H9 (cell line): ENCODE data around the gene NLRP13. TPM values are rescaled to one million over a fixed set of nuclear protein-coding genes. Genes with fewer than 3 reads are reported as not detected.

ENCODE experiments used
- DNase-seq: peaks from one replicate; pipeline ENCODE4 v3.0.0-alpha.2; 2017
- H2AFZ ChIP-seq: one replicate; pipeline ENCODE4 v1.6.1; 2013; ENCODE audit warnings: mild to moderate bottlenecking, low read length, control low read depth, moderate library complexity
- H2AK5ac ChIP-seq: 2 replicates; pipeline ENCODE4 v1.6.1; 2013; ENCODE audit warnings: low read length, control low read depth, mixed read lengths; ENCODE audit not compliant: insufficient read length
- H2BK120ac ChIP-seq: one replicate; pipeline ENCODE4 v1.6.1; 2013; ENCODE audit warnings: low read depth, mild to moderate bottlenecking, low read length, control low read depth, inconsistent platforms; ENCODE audit not compliant: poor library complexity, severe bottlenecking
- H2BK12ac ChIP-seq: 2 replicates; pipeline ENCODE4 v1.6.1; 2013; ENCODE audit warnings: low read length, control low read depth, mixed read lengths, low read depth; ENCODE audit not compliant: insufficient read length
- H2BK15ac ChIP-seq: 2 replicates; pipeline ENCODE4 v1.6.1; 2013; ENCODE audit warnings: low read depth, low read length, control low read depth
- H2BK20ac ChIP-seq: one replicate; pipeline ENCODE4 v1.6.1; 2013; ENCODE audit warnings: low read depth, mild to moderate bottlenecking, low read length, control low read depth, inconsistent platforms; ENCODE audit not compliant: poor library complexity, severe bottlenecking
- H2BK5ac ChIP-seq: 2 replicates; pipeline ENCODE4 v1.6.1; 2013; ENCODE audit warnings: low read length, control low read depth, mixed read lengths; ENCODE audit not compliant: insufficient read length
- H3K14ac ChIP-seq: 2 replicates; pipeline ENCODE4 v1.6.1; 2013; ENCODE audit warnings: low read length, control low read depth; ENCODE audit not compliant: insufficient read depth
- H3K18ac ChIP-seq: 2 replicates; pipeline ENCODE4 v1.6.1; 2013; ENCODE audit warnings: low read depth, mild to moderate bottlenecking, mixed read lengths, low read length, control low read depth; ENCODE audit not compliant: insufficient read length
- H3K23ac ChIP-seq: 2 replicates; pipeline ENCODE4 v1.6.1; 2013; ENCODE audit warnings: low read length, control low read depth, mixed read lengths, low read depth; ENCODE audit not compliant: insufficient read length
- H3K23me2 ChIP-seq: 2 replicates; pipeline ENCODE4 v1.6.1; 2013; ENCODE audit warnings: low read depth, mild to moderate bottlenecking, mixed read lengths, low read length, control low read depth; ENCODE audit not compliant: insufficient read length, poor library complexity, severe bottlenecking
- H3K27ac ChIP-seq: 2 replicates; pipeline ENCODE4 v1.5.1; 2013; ENCODE audit warnings: low read length, control low read depth, mixed read lengths, low read depth; ENCODE audit not compliant: insufficient read length
- H3K27me3 ChIP-seq: 2 replicates; pipeline ENCODE4 v1.6.1; 2013; ENCODE audit warnings: low read length, control low read depth, inconsistent platforms; ENCODE audit not compliant: insufficient read depth
- H3K4ac ChIP-seq: 2 replicates; pipeline ENCODE4 v1.6.1; 2013; ENCODE audit warnings: low read depth, mild to moderate bottlenecking, control low read depth, inconsistent platforms, low read length, moderate library complexity
- H3K4me1 ChIP-seq: 2 replicates; pipeline ENCODE4 v1.6.1; 2013; ENCODE audit warnings: low read length, control low read depth, inconsistent platforms; ENCODE audit not compliant: insufficient read depth
- H3K4me2 ChIP-seq: 2 replicates; pipeline ENCODE4 v1.6.1; 2013; ENCODE audit warnings: low read length, control low read depth, mixed read lengths; ENCODE audit not compliant: insufficient read length, insufficient read depth
- H3K56ac ChIP-seq: 2 replicates; pipeline ENCODE4 v1.6.1; 2013; ENCODE audit warnings: low read depth, mild to moderate bottlenecking, mixed read lengths, low read length, control low read depth; ENCODE audit not compliant: insufficient read length
- H3K79me1 ChIP-seq: 2 replicates; pipeline ENCODE4 v1.6.1; 2013; ENCODE audit warnings: low read depth, mild to moderate bottlenecking, moderate library complexity, low read length, control low read depth, inconsistent platforms; ENCODE audit not compliant: insufficient read depth, poor library complexity, severe bottlenecking
- H3K79me2 ChIP-seq: 2 replicates; pipeline ENCODE4 v1.6.1; 2013; ENCODE audit warnings: low read length, control low read depth, inconsistent platforms; ENCODE audit not compliant: insufficient read depth
- H3K9ac ChIP-seq: 2 replicates; pipeline ENCODE4 v1.6.1; 2013; ENCODE audit warnings: low read length, control low read depth, mixed read lengths; ENCODE audit not compliant: insufficient read length; ENCODE audit errors: extremely low read depth
- H3K9me3 ChIP-seq: one replicate; pipeline ENCODE4 v1.6.1; 2013; ENCODE audit warnings: low read depth, low read length, inconsistent platforms; ENCODE audit not compliant: control insufficient read depth
- H3T11ph ChIP-seq: one replicate; pipeline ENCODE4 v1.6.1; 2013; ENCODE audit warnings: mild to moderate bottlenecking, low read length, control low read depth, inconsistent platforms
- H4K20me1 ChIP-seq: one replicate; pipeline ENCODE4 v1.6.1; 2013; ENCODE audit not compliant: control insufficient read depth, insufficient read length, insufficient read depth
- H4K5ac ChIP-seq: 2 replicates; pipeline ENCODE4 v1.6.1; 2013; ENCODE audit warnings: low read depth, mild to moderate bottlenecking, mixed read lengths, low read length, control low read depth; ENCODE audit not compliant: insufficient read length
- H4K8ac ChIP-seq: replicated peaks from 2 replicates; pipeline ENCODE4 v1.6.1; 2013; ENCODE audit warnings: low read length, control low read depth, mixed read lengths, low read depth; ENCODE audit not compliant: insufficient read length
- H4K91ac ChIP-seq: 2 replicates; pipeline ENCODE4 v1.6.1; 2013; ENCODE audit warnings: low read depth, mild to moderate bottlenecking, moderate library complexity, mixed read lengths, low read length, control low read depth; ENCODE audit not compliant: insufficient read length
- H3K27ac Mint-ChIP-seq, 3 experiments: 2 replicates in 2 of 3; 3 replicates in 1 of 3; pipeline ENCODE4 v1.8.0; 2020 to 2021; ENCODE audit warnings: mixed read lengths in 3 of 3, mild to moderate bottlenecking in 1 of 3, moderate library complexity in 1 of 3
- H3K27me3 Mint-ChIP-seq: 2 replicates; pipeline ENCODE4 v1.8.0; 2021; ENCODE audit warnings: low read depth, mild to moderate bottlenecking, moderate library complexity, mixed read lengths
- H3K36me3 Mint-ChIP-seq, 3 experiments: 2 replicates in 2 of 3; 3 replicates in 1 of 3; pipeline ENCODE4 v1.8.0; 2020 to 2021; ENCODE audit warnings: low read depth in 3 of 3, mixed read lengths in 3 of 3; ENCODE audit not compliant: insufficient read depth in 1 of 3
- H3K4me1 Mint-ChIP-seq, 2 experiments: 2 replicates each; pipeline ENCODE4 v1.8.0; 2020; ENCODE audit warnings: mixed read lengths in 2 of 2
- H3K4me3 Mint-ChIP-seq, 2 experiments: 2 replicates in 1 of 2; 3 replicates in 1 of 2; pipeline ENCODE4 v1.8.0; 2020 to 2021; ENCODE audit warnings: mild to moderate bottlenecking in 2 of 2, mixed read lengths in 2 of 2, moderate library complexity in 1 of 2
- H3K9me3 Mint-ChIP-seq, 2 experiments: 2 replicates in 1 of 2; 3 replicates in 1 of 2; pipeline ENCODE4 v1.8.0; 2020; ENCODE audit warnings: mild to moderate bottlenecking in 2 of 2, mixed read lengths in 2 of 2, moderate library complexity in 1 of 2
- CTCF ChIP-seq: fragments of 200-600 bp; sonication (generic); conservative IDR thresholded peaks from 3 replicates; pipeline ENCODE4 v1.8.0; 2021; ENCODE audit warnings: antibody characterized with exemption, mild to moderate bottlenecking
- WGBS: extraction: QIAGEN DNeasy Blood & Tissue Kit; methylation state at CpG from one replicate; pipeline ENCODE4 v1.1.7; 2013; ENCODE audit warnings: missing lambda C conversion rate, low lambda C conversion rate, mixed read lengths; ENCODE audit not compliant: insufficient read length; ENCODE audit errors: extremely low coverage; 5-methylcytosine and 5-hydroxymethylcytosine counted together
- total RNA-seq: library from RNA; stranded (reverse); gene quantifications from 2 replicates; pipeline ENCODE4 v1.2.1, GENCODE V29; 2021

The NLRP13 gene
- total RNA-seq, 1 experiment from 2014 or later = not detected

GRCh38 chr19:55958356-55958755 is 26.2 kb upstream of the NLRP13 start:
- no peak overlapping the region for H3K4me3 Mint-ChIP-seq
- no peak overlapping the region for H3K14ac ChIP-seq
- no peak overlapping the region for H3K23ac ChIP-seq
- no peaks in the 10 kb centered on the region for H3K4me1 Mint-ChIP-seq
- H3K9me3 ChIP-seq = peaks cover 85% of the 10 kb centered on the region
- H2BK20ac ChIP-seq = no peak overlapping the region
- no peaks in the 10 kb centered on the region for H3K23me2 ChIP-seq
- no peak overlapping the region for H3T11ph ChIP-seq
- no CpG with 5 or more reads among the region's 4 CpGs for WGBS
- no peak overlapping the region for H3K9ac ChIP-seq
- H3K36me3 Mint-ChIP-seq = peaks cover 0 to 27% (median 0%) of the 10 kb centered on the region in 3 experiments; a peak in 4 of 7 replicates
- H3K18ac ChIP-seq = no peak overlapping the region
- H3K27me3 Mint-ChIP-seq = no peaks in the 10 kb centered on the region; the same call in 1 of the 2 replicates
- no peak overlapping the region for H4K5ac ChIP-seq
- no peak overlapping the region for H2BK120ac ChIP-seq
- no peak overlapping the region for H3K56ac ChIP-seq
- no peak overlapping the region for H2AFZ ChIP-seq
- H2AK5ac ChIP-seq = no peak overlapping the region
- no peaks in the 10 kb centered on the region for H3K79me2 ChIP-seq
- H3K4me1 ChIP-seq = no peaks in the 10 kb centered on the region
- no peaks in the 10 kb centered on the region for H4K20me1 ChIP-seq
- no peak overlapping the region for H4K8ac ChIP-seq
- H3K27ac ChIP-seq = no peak overlapping the region
- H3K27ac Mint-ChIP-seq = no peak overlapping the region
- H3K4ac ChIP-seq = no peak overlapping the region
- H2BK15ac ChIP-seq = no peak overlapping the region
- no peak for DNase-seq
- peaks cover 95 to 97% of the 10 kb centered on the region in 2 experiments for H3K9me3 Mint-ChIP-seq
- H3K27me3 ChIP-seq = no peaks in the 10 kb centered on the region
- TF ChIP-seq CTCF = no peak
- no peaks in the 10 kb centered on the region for H3K79me1 ChIP-seq
- no peak overlapping the region for H4K91ac ChIP-seq
- H3K4me2 ChIP-seq = no peak overlapping the region
- H2BK12ac ChIP-seq = no peak overlapping the region
- no peak overlapping the region for H2BK5ac ChIP-seq
